Panc1 (cell line): ENCODE results near the gene SPIRE1.
A peak's percentile ranks its signal among the peaks of the same experiment; 100 is the strongest.

Experiments used
- CTCF ChIP-seq: fragments of 450-650 bp; IDR thresholded peaks from 2 replicates; pipeline ENCODE4 v1.5.1; 2017; ENCODE audit warnings: mild to moderate bottlenecking
- POLR2AphosphoS5 ChIP-seq: IDR thresholded peaks from 2 replicates; pipeline ENCODE4 v1.6.1; 2012; ENCODE audit warnings: mild to moderate bottlenecking, low read depth, low read length, moderate library complexity
- SIN3A ChIP-seq: IDR thresholded peaks from 2 replicates; pipeline ENCODE4 v1.6.1; 2012; ENCODE audit warnings: low read depth, mild to moderate bottlenecking, low read length, moderate library complexity, borderline replicate concordance; ENCODE audit not compliant: insufficient read depth
- TF ChIP-seq, protein P1 (sequence below), 2 experiments: IDR thresholded peaks; 2 replicates each; pipeline ENCODE4 v1.6.1; 2011 to 2012; ENCODE audit warnings: low read depth in 2 of 2, control low read depth in 1 of 2, low read length in 1 of 2, mild to moderate bottlenecking in 1 of 2, moderate library complexity in 1 of 2; ENCODE audit not compliant: insufficient read depth in 1 of 2

GRCh38 chr18:12604445-12605007, 53.4 kb downstream of the SPIRE1 start:
- peak; percentile 27; the same call in 1 of the 2 replicates for TF ChIP-seq CTCF
- TF ChIP-seq, protein P1, sequence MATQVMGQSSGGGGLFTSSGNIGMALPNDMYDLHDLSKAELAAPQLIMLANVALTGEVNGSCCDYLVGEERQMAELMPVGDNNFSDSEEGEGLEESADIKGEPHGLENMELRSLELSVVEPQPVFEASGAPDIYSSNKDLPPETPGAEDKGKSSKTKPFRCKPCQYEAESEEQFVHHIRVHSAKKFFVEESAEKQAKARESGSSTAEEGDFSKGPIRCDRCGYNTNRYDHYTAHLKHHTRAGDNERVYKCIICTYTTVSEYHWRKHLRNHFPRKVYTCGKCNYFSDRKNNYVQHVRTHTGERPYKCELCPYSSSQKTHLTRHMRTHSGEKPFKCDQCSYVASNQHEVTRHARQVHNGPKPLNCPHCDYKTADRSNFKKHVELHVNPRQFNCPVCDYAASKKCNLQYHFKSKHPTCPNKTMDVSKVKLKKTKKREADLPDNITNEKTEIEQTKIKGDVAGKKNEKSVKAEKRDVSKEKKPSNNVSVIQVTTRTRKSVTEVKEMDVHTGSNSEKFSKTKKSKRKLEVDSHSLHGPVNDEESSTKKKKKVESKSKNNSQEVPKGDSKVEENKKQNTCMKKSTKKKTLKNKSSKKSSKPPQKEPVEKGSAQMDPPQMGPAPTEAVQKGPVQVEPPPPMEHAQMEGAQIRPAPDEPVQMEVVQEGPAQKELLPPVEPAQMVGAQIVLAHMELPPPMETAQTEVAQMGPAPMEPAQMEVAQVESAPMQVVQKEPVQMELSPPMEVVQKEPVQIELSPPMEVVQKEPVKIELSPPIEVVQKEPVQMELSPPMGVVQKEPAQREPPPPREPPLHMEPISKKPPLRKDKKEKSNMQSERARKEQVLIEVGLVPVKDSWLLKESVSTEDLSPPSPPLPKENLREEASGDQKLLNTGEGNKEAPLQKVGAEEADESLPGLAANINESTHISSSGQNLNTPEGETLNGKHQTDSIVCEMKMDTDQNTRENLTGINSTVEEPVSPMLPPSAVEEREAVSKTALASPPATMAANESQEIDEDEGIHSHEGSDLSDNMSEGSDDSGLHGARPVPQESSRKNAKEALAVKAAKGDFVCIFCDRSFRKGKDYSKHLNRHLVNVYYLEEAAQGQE (IDR thresholded peaks at IDR 0.05; ENCODE audit: insufficient read depth in 1 of 2, low read depth in 2 of 2, low read length in 1 of 2): no peak
- no peak for TF ChIP-seq SIN3A
- no peak for TF ChIP-seq POLR2AphosphoS5
